ENCODE results near the gene RAB8A.
"Not testable (repeated sequence)": the region's sequence is repeated elsewhere in the genome, so short reads cannot be mapped to it uniquely, and the experiment has no call there.

RAB8A gene

GRCh38 chr19:16178866-16179265 lies 67.2 kb downstream of the RAB8A start:
- not testable (repeated sequence) for DNase-seq (ENCODE audit: low read depth in 2 of 2)

- no peak for DNase-seq (ENCODE audit: low read depth in 2 of 2)
Observed at GRCh38 chr19:16180611-16181010, 68.9 kb downstream of the RAB8A start.

Data from stimulated activated CD4-positive, alpha-beta T cell treated with anti-CD3 and anti-CD28 coated beads, Interleukin-12 subunit alpha, Interleukin-12 subunit beta, amount 100 ng/mL, for 24 hours (primary cell).